HG03432 (cell line): ENCODE data around the gene PRM2.

Source experiments
- ATAC-seq: cut with Tn5 transposase; IDR thresholded peaks from one replicate; pipeline ENCODE4 v1.9.1; 2021; ENCODE audit warnings: mild to moderate bottlenecking, moderate library complexity; ENCODE audit not compliant: unreplicated experiment

PRM2 gene

DNA sequence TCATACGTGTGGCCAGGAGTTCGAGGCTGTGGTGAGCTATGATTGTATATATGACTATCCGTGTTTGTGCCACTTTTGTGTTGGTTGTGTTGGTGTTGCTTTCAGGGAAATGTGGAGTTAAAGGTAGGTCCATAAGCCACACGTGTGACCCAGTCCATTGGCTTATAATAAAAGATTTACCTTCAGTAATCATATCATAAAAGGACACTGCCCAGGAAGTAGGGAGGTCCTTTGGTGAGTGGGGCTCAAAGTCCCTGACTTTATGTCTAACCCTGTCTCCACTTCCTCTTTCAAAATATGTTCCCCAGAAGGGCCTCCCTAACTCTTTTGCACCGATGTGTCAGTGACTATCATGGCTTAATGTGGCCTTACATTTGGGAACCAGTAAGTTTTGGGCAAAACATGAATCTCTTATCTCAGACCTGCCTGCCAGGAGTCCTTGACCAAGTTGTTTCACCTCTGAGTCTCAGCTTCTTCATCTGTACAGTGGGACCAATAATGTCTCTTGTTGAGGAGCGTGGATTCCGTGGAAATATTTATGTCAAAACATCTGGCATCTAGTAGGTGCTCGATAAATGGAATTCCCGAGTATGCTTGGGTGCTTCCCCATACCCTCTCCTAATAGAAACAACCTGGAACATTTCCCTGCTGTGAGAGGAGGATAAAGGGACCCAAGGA lies 12.0 kb downstream of the PRM2 start:
- no peak for ATAC-seq

DNA sequence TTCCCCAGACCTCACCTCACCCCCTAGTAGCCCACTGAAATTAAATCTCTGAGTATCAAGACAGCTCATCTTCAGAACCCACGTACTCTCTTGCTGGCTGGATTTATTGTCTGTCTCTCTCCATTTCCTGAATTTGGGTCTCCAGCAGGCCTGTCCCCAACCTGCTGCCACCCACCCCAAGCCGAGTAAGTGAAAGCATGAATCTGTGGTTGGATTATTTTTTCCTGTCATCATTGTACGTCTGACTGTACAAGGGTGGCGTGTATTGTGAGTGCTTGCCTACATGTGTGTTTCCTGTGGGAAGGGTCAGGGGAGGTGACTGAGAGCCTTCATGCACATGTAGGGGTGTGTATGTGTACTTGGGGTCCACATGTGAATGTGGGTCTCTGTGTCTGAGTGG lies 12.5 kb downstream of the PRM2 start:
- no peak for ATAC-seq

- ATAC-seq, result no peak
Observed at GRCh38 chr16:11262915-11263314, 13.4 kb downstream of the PRM2 start.

DNA sequence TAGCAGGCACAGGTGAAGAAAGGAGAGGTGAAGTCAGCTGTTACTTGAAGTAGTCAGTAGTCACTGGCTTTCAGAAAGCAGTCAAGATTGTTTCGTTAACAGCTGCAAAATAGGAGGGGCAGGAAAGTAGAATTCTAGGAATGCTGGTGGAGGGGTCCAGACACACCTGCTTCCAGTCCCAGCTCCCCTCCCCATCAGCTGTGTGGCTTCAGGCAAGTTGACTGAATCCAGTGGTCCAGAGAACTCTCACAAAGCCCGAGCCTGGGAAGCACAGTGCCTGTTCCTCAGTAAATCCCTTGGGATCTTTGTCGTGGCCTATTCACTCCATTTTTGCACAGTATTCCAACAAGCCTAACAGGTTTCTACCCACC lies 15.7 kb downstream of the PRM2 start:
- no peak for ATAC-seq

DNA sequence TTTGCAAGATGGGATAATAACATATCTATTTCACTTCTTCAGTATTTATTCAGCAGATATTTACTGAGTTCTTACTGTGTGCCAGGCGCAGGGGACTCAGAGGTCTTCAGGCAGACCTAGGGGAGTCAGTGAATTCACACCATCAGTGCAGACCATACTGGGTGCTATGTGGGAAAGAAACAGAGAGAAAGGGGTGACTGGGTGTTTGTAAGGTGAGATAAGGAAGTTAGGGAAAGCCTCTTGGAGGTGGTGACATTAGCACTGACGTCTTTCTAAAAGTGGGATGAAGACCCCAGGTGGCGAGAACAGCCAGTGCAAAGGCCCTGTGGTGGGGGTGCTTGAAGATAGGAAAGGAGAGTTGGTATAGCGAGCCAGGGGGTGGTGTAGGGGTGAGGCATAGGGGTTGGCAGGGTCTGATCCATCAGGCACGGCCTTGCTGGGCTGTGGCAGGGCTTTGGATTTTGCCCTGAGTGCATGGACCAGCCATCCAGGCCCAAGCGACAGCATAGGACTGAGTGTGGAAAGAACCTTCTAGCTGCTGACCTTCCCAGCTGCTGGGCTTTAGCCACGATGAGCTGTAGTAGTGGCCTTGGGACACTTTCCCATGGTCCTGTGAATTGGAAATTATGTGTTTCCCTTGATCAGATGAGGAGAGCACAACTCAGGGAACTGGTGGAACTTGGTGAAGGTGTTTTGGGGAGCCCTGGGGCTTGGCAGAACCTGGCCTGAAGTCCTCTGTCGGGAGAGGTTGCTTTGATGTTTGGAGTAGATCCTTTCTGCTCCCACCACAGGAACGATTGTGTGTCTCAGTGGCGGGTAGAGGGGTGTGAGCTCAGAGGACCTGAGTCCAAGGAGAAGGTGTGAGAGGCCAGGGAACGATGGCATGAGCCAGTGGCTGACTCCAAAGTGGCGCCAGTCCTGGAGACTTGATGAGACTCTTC lies 16.4 kb downstream of the PRM2 start:
- no peak for ATAC-seq

DNA sequence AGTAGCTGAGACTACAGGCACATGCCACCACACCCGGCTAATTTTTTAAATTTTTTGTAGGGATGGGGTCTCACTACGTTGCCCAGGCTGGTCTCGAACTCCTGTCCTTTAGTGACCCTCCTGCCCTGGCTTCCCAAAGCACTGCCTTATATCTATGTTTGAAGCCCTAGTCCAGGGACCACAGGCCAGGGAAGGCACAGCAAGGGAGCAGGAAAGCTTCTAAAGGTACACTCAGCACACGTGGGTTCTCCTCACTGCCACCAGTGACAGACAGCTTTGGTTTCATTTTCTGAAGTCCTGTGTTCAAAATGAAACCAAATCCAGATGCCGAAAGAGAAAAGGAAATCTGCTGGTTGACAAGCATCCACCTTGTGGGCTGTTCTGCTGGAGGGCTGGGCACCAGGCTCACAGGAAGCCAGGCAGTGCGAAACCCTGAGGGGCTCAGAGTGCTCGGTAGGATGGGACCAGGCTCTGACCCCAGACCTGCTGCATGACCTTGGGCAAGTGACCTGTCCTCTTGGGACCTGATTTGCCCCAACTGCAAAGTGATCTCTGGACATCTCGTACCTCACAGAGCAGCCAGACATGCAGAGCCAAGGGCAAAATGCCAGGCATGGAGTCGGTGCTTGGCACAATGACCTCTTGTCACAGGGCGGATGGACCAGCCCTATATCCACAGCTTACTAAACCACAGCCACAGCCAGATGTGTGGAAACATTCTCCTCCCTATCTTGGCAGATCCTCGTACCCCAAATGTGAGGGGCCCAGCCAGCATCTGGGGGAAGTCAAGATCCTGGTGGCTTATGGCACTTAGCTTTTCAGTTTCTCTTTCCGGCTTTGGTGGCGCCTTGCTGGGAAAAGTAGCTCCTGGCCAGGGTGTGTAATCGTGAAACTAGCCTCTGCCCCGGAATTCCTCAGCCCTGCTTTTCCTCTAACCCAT lies 17.5 kb downstream of the PRM2 start:
- ATAC-seq, result no peak

GRCh38 chr16:11257131-11257938 lies 18.9 kb downstream of the PRM2 start:
- no peak for ATAC-seq

DNA sequence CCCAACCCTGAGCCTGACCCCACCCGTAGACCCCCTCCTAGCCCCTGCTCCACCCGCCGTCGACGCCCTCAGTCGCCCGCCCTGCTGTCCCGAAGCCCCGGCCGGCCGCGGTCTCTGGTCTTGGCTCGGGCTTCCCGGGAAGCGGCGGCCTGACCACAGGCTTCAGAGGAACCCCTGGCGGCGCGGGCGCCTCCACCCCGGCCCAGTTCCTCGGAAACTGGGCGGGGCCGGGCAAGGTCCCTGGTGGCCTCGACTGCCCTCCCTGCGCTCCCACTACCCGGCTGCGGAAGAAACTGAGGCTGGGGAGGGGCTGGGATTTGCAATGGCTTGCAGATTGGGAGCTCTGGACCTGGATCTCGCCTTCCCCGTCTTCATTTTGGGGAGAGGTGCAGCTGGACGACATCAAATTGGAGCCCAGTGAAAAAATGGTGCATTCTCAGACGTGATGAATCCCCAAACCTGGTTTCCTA lies 19.6 kb downstream of the PRM2 start:
- no peak for ATAC-seq

DNA sequence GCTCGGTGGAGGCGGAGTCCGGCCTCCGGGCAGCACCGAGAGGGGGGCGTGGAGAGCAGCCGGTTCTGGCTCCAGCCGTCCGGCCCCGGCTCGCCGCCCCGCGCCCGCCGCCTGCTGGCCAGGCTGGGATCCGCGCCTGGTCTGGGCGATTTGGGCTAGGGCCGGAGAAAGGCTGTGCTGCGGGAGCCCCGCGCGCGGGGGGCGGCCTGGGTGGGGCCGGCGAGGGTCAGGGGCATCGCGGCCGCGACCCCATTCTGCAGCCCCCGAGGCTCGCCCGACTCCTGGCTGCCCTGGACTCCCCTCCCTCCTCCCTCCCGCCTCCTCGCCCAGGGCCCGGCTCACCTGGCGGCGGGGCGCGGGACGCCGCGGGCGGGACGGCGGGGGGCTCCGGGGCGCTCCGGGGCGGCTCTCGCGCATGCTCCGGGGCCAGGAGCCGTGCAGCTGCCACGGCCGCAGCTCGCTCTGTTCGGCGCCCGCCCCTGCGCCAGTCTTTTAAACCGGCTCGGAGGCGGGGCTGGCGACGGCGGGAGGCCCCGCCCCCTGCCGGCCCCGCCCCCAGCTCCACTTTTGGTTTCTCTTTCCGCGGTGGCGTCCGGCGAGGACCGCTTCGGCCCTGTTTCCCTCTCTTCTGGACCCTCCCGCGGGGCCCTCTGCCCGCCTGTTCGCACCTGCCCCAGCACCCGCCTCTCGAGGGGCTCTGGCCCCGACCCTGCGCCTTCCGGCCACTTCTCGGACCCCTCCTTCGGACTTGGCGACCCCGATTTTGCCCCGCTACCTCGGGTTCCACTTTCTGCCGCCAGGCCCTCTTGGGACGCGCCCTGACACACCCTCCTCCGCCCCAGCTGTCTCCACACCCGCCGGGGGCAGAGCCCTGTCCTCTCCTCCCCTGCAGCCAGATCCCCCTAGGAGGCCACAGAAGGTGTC lies 20.3 kb downstream of the PRM2 start, which contains the start of gene SOCS1:
SOCS1 (minus strand) TSS at position 468 of the 924 bp plus-strand sequence. CDS start 726 bp downstream, outside the sequence.
- ATAC-seq, result peak; percentile 61

- ATAC-seq, result peak; percentile 9
Observed at GRCh38 chr16:11254913-11255736, 21.2 kb downstream of the PRM2 start.

- ATAC-seq, result no peak
Observed at GRCh38 chr16:11253995-11254912, 22.0 kb downstream of the PRM2 start.

- no peak for ATAC-seq
Observed at GRCh38 chr16:11253009-11253994, 23.0 kb downstream of the PRM2 start.

- no peak for ATAC-seq
Observed at GRCh38 chr16:11252482-11252931, 23.8 kb downstream of the PRM2 start.

DNA sequence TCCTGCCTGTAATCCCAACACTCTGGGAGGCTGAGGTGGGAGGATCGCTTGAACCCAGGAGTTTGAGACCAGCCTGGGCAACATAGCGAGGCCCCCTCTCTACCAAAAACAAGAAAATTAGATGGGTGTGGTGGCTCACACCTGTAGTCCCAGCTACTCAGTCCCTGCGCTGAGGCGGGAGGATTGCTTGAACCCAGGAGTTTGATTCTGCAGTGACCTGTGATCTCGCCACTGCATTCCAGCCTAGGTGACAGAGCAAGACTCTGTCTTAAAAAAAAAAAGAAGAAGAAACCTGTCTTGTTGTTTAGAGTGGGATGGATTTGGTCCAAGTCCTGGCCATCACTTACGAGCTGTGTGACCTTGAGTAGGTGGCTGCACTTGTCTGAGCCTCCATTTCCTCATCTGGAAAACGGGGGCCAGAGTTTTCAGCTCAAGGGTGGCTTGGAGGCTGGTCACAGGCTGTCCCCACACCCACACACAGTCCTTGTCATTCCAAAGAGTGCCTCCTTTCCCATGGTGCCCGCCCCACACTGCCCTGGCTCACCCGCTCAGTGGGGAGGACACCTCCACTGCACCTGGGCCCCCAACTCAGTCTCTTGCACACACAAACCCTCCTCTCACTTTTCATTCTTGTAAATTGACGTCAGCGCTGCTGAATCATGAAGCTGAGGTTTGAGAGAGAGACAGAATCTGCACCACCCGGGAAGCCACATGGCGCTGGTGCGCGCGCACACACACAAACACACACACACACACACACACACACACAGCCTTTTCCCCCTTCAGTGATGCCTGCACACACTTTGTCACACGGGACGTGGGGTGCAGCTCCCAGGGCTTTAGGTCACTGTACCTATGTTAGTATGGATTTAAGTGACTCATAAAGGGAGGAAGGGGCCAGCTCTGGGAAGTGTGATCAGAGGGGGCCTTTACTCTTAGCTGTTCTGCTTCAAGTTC lies 24.5 kb downstream of the PRM2 start:
- no peak for ATAC-seq
